DMS153 treated with DMSO at 0.1 percent for 48 hours (cell line): ENCODE data around the gene CACYBP.
"Not testable (repeated sequence)": the region's sequence is repeated elsewhere in the genome, so short reads cannot be mapped to it uniquely, and the experiment has no call there.

ENCODE experiments used
- DNase-seq: peaks from one replicate; lab custom pipeline; 2025; ENCODE audit not compliant: unreplicated experiment; lab: John Stamatoyannopoulos, UW

Gene CACYBP

GRCh38 chr1:175005085-175005783, 5.5 kb downstream of the CACYBP start:
- no peak for DNase-seq

DNA sequence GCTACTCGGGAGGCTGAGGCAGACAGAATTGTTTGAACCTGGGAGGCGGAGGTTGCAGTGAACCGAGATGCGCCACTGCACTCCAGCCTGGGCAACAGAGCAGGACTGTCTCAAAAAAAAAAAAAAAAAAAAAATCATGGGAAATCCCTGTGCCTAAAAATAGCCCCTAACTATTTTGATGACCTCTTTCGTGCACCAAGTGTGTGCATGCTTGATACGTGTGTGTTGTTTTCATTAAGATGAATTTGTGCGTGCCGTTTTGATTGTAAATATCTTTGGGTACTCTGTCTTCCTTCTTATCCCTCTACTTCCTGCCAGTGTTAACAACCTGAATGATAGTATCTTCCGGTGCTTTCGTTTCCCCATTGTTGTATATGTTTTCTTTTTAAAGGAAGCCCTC, 9.8 kb downstream of the CACYBP start:
- DNase-seq = no peak

DNA sequence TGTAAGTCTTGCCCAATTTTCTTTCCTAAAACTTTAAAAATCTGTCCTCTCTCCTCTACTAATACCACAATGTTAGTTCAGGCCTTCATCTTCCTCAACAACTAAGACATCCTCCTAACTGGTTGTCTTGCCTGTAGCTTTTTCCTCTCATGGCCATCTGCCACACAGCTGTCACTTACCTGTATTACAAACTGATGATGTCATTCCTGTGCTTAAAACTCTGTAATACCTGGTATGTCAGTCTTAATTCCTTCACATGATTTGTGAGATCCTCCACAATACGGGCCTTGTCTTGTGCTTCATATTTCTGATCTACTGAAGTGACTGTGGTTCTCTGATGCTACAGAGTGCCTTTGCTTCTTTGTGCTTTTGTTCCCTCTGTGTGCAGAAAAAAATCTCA, 13.7 kb downstream of the CACYBP start:
- DNase-seq = no peak

- no peak for DNase-seq
These were observed 15.5 kb downstream of the CACYBP start for GRCh38 chr1:175015243-175015642.

DNA sequence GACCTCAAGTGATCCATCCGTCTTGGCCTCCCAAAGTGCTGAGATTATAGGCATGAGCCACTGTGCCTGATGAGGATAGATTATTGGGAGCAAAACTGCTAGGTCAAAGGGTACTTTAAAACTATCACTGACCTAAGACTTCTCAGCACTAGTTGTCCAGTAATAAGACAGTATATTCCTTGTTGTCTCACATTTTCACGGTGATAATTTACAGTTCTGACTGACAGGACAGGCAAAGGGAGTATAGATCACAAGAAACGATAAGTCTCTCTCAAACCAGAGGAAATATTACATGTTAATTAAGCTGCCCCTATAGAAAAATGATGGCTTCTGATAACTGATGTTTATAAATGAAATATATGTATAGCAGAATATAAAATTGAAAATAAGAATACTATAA, 19.8 kb downstream of the CACYBP start:
- DNase-seq = no peak

- peak; percentile 99 for DNase-seq
These were observed 23.5 kb downstream of the CACYBP start, which contains the start of gene MRPS14 for GRCh38 chr1:175023043-175023921. Gene MRPS14, minus strand, starts transcription at chr1:175023425. Its CDS starts 17 bp downstream, at chr1:175023408.

- not testable (repeated sequence) for DNase-seq
These were observed 24.1 kb downstream of the CACYBP start for GRCh38 chr1:175023922-175024242.

DNA sequence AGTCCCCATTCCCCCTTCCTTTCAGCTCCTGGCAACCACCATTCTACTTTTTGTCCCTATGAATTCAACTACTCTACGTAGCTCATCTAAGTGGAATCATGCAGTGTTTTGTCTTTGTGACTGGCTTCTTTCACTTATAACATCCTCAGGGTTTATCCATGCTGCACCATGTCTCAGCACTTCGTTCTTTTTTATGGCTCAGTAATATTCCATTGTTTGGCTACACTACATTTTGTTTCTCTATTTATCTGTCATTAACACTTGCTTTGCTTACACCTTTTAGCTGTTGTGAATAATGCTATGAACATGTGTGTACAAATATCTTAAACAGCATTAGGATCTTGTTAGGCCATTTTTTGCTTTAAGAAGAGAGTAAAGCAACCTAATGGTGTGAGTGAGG, 25.0 kb downstream of the CACYBP start:
- DNase-seq = no peak

- DNase-seq = no peak
These were observed 34.2 kb downstream of the CACYBP start for GRCh38 chr1:175033953-175034352.

DNA sequence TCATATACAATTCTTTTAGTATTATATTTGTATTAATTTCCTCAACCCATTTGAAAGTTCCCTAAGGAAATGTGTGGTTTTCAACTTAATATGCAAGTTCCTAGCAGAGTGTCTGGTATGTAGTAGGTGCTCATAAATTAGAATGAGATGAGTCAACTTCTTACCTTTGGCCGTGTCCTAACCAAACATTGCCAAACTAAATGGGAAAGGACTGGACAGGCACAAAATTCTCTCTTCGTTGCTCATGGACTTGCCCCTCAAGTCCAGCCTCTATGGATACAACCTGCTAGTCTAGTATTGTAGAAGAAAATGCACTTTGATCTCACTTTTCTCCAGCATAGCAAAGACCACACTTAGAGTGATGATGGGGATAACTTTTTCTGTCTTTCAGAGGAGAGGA, 35.0 kb downstream of the CACYBP start:
- no peak for DNase-seq

DNA sequence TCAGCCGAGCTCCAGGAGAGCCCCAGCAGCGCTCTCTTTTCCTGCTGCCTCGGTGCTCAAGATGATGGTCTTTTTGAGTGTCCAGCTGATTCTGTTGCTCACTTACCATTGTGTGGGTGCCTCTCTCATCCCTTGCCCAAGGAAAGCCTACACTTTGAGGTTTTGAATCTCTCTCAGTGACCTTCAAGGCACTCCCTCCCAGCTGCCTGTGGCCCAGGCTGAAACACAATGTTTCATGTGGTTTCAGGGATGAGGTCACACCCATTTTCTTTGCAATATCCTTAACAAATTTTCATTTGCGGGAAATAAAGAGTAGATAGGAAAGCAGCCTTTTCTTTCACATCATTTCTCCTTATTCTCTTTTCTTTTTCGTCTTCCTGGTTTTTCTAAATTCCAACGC, 36.1 kb downstream of the CACYBP start:
- no peak for DNase-seq

DNA sequence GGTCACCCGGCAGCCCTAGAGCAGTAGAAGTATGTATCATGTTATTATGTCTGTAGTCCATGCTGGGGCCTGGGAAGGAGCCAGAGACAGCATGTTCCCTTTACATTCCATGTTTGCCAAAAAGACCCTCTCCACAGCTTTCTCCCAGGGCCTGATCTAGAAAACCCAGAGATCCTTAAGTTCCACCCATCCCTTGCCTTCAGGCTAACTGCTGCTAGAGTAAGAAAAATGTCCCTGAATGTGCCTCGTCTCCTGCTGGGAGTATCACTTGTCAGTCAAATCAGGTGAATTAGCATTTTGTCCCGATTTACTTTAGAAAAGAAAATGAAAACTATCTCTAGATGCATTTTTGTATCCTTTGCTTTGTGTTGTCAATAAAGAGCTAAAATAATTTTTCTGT, 36.7 kb downstream of the CACYBP start:
- DNase-seq = no peak

DNA sequence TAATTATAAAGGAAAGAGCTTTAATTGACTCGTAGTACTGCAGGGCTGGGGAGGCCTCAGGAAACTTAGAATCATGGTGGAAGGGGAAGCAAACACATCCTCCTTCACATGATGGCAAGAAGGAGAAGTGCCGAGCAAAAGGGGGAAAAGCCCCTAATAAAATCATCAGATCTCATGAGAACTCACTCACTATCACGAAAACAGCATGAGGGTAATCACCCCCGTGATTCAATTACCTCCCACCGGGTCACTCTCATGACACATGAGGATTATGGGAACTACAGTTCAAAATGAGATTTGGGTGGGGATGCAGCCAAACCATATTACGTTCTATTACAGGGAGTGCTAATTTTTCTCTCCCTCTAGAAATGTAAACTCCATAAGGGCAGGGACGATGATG, 37.7 kb downstream of the CACYBP start:
- no peak for DNase-seq

GRCh38 chr1:175040324-175040879, 40.7 kb downstream of the CACYBP start:
- DNase-seq = no peak

- no peak for DNase-seq
These were observed 42.9 kb downstream of the CACYBP start for GRCh38 chr1:175042650-175043049.

GRCh38 chr1:175043824-175044223, 44.1 kb downstream of the CACYBP start:
- DNase-seq = no peak

- not testable (repeated sequence) for DNase-seq
These were observed 44.8 kb downstream of the CACYBP start for GRCh38 chr1:175044591-175044990.

DNA sequence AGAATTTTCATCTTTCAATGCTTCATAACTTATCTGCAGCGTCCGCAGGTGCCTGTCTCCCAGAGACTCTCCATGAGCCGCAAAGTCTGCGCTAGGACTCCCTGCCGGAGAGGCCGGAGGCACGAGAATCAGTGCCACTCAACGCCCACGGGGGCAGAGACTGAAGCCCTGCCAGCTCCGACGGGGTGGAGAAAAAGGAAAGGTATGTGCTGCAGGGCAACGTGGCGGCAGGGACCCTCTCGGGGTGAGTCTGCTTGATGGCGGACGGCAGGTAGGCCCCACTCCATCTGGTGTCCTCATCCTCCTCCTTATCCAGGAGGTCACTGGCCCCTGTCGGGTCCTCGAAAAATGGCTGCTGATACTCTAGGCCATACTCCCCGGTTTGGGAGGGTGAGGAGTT, 45.4 kb downstream of the CACYBP start:
- DNase-seq = no peak

DNA sequence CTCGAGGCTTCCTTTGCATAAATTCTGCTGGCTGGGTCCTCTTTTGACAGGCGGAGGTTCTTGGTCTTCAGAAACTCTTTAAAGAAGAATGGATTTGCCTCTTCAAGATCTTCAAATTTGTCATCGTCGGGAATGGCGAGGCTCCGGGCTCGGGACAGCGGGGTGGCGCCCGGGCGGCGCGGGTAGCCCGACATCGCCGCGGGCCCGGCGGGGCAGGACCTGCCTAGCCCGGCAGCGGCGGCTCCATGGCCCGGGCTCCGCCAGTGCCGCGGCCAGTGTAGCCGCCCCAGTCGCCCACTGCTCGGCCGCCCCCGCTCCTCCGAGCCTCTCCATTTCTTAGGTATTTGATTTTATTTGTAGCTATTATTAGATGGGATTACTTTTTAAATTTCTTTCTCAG, 45.8 kb downstream of the CACYBP start:
- no peak for DNase-seq

- no peak for DNase-seq
These were observed 51.2 kb downstream of the CACYBP start for GRCh38 chr1:175050992-175051391.

- no peak for DNase-seq
These were observed 55.0 kb downstream of the CACYBP start for GRCh38 chr1:175054736-175055135.
